Tibial nerve (tissue), 4 donors: ENCODE results near the gene PRPF6. TPM values are rescaled to one million over a fixed set of nuclear protein-coding genes. Genes with fewer than 3 reads are reported as not detected.

Experiments used
- DNase-seq, 2 donors: peaks; one replicate each; pipeline ENCODE4 v3.0.0-alpha.2; 2019; ENCODE audit warnings: low spot score in 2 of 2
- H3K27ac ChIP-seq, 4 donors: fragments of 200-600 bp; sonication (generic) in 3 of 4; one replicate each; pipeline ENCODE4 v1.5.1; 2017 to 2019; ENCODE audit warnings: mild to moderate bottlenecking in 1 of 4
- H3K27me3 ChIP-seq, 2 donors: fragments of 200-600 bp; sonication (generic) in 1 of 2; one replicate each; pipeline versions ENCODE4 v1.5.1 to v1.6.0; 2017 to 2019
- H3K36me3 ChIP-seq, 3 donors: fragments of 200-600 bp; sonication (generic); one replicate each; pipeline ENCODE4 v1.5.1; 2018 to 2019
- H3K4me1 ChIP-seq, 4 donors: fragments of 200-600 bp; sonication (generic) in 3 of 4; one replicate each; pipeline ENCODE4 v1.5.1; 2017 to 2019
- H3K4me3 ChIP-seq, 4 donors: fragments of 200-600 bp; sonication (generic) in 3 of 4; one replicate each; pipeline ENCODE4 v1.5.1; 2017 to 2019; ENCODE audit warnings: mild to moderate bottlenecking in 1 of 4, moderate library complexity in 1 of 4
- H3K9me3 ChIP-seq, 4 donors: fragments of 200-600 bp; sonication (generic) in 3 of 4; one replicate each; pipeline ENCODE4 v1.5.1; 2017 to 2019
- CTCF ChIP-seq, 5 experiments: fragments of 200-600 bp in 3 of 5; fragments of 450-650 bp in 2 of 5; sonication (generic) in 3 of 5; IDR thresholded peaks; one replicate each; pipeline ENCODE4 v1.5.1; 2016 to 2019; ENCODE audit warnings: antibody characterized with exemption in 5 of 5, mild to moderate bottlenecking in 3 of 5, moderate library complexity in 2 of 5
- EP300 ChIP-seq, 2 donors: sonication (generic); formaldehyde crosslinking; IDR thresholded peaks; one replicate each; pipeline ENCODE4 v1.6.1; 2017; ENCODE audit warnings: antibody characterized with exemption in 2 of 2, mild to moderate bottlenecking in 1 of 2
- POLR2A ChIP-seq, 2 donors: fragments of 450-650 bp; IDR thresholded peaks; one replicate each; pipeline ENCODE4 v1.6.1; 2017; ENCODE audit warnings: antibody characterized with exemption in 2 of 2, mild to moderate bottlenecking in 2 of 2, moderate library complexity in 2 of 2
- WGBS, 2 donors: methylation state at CpG; one replicate each; pipeline ENCODE4 v1.1.5; 2018; 5-methylcytosine and 5-hydroxymethylcytosine counted together
- total RNA-seq, 4 donors: library from RNA; depleted of rRNA; stranded (reverse); fragments of >200 nt; gene quantifications; one replicate each; pipeline ENCODE4 v1.1.0, GENCODE V29; 2016

PRPF6 gene
- total RNA-seq, 4 donors from 2014 or later: 70.5 to 77.0 (median 73.8) TPM

GRCh38 chr20:64078934-64079272, 98.0 kb downstream of the PRPF6 start:
- WGBS, 2 donors: 15 to 16% methylated on average over 4 of the region's 4 CpGs
- TF ChIP-seq EP300 (IDR thresholded peaks at IDR 0.05): no peak
- TF ChIP-seq POLR2A (IDR thresholded peaks at IDR 0.05): no peak

DNA sequence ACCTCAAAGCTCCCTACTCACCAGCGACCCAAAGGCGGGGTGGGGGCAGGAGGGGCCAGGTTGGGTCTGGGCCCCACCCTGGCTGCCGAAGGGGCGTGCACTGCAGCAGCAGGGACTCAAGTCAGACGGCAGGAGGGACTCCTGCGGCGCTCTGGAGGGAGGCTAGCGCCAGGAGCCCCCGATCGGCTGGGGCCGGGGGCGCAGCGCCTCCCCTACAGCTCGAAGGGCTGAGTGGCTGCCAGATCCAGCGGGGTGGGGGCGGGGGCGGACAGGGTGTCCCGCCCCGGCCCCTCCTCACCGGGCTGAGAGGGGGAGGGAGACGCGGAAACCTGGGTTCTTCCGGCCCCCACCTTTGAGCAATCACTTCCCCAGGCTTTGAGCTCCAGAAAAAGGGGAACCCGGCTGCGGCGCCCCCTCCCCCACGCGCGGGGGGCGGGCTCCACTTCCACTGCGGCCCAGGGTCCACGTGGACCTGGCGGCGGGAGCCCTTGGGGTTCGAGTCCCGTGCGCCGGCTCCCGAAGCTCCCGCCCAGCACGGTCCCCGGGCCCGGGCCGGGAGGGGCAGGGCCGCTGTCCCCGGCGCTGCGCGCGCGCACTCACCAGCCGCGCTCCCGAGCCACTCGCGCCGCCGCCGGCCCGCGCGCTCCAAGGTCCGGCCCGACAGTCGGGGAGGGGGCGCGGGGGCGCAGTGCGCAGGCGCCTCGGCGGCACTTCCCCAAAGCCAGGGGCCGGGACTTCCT, 98.5 kb downstream of the PRPF6 start, which contains the start of gene RGS19:
RGS19 (minus strand) TSS at position 246 of the 740 bp plus-strand sequence. CDS start 2,632 bp downstream, outside the sequence.
- Histone ChIP-seq H3K9me3 (no peaks in the 10 kb centered on the region), H3K4me1 (peaks cover 0 to 62% (median 20%) of the 10 kb centered on the region in 4 donors), H3K27me3 (peaks cover 0 to 8% of the 10 kb centered on the region in 2 donors), H3K36me3 (peaks cover 0 to 12% (median 0%) of the 10 kb centered on the region in 3 donors), H3K4me3 (peak within 1 kb of the TSS; percentile 48 to 81 (median 54)), H3K27ac (peak within 1 kb of the TSS in 3 of 4 donors; percentile 75 to 84 (median 80))
- WGBS, 2 donors: 0 to 1% methylated on average over 7 to 20 of the region's 73 CpGs
- peak; percentile 31 to 49 for DNase-seq
- TF ChIP-seq POLR2A (IDR thresholded peaks at IDR 0.05) (peak in 1 of 2 donors; percentile 10), EP300 (IDR thresholded peaks at IDR 0.05) (no peak), CTCF (IDR thresholded peaks at IDR 0.05) (peak in 1 of 5 experiments; percentile 8)

More at GRCh38 chr20:64078934-64079272, 98.0 kb downstream of the PRPF6 start:
- peaks cover 0 to 18% (median 0%) of the 10 kb centered on the region in 3 donors for H3K36me3 ChIP-seq
- H3K27me3 ChIP-seq: peaks cover 0 to 5% of the 10 kb centered on the region in 2 donors
- DNase-seq: no peak
- peak overlapping the region; percentile 47 to 81 (median 52) for H3K4me3 ChIP-seq
- H3K27ac ChIP-seq: peak overlapping the region in 3 of 4 donors; percentile 68 to 84 (median 75)
- H3K9me3 ChIP-seq: no peaks in the 10 kb centered on the region
- peaks cover 0 to 56% (median 19%) of the 10 kb centered on the region in 4 donors for H3K4me1 ChIP-seq

DNA sequence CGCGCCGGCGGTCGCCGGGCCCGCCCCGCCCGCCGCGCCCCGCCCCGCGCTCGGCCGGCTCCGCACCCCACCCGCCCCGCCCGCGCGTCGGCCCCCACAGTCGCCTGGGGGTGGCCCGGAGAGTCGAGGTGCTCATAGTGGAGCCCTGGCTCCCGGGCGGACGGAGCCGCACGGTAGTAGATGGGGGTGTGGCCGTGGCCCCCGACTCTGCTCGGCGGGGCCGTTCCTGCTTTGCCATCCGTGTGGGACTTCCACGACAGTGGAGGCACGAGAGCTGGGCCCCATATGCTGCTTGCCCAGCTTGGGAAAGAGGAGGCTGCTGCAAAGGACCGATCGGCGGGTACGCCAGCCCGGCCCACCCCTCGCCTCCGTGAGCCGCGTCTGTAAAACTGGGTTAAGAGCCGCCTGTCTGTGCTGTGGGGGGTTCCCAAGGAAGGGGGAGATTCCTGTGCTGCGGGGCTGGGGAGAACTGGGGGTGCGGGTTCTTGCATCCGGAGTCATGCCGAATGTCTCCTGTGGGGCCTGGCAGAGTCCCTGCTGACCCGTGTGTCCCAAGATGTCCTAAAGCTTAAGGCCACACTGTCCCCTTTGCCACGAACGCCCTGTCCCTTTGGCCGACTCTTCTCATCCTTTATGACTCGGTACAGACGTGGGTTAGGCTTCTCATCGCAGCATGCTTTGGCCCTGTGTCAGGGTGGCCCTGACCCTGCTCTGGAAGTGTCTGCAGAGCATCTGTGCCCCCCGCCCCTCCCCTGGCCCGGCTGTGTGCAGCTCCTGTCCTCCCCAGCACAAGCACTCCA, 99.3 kb downstream of the PRPF6 start, which contains the start of gene OPRL1:
OPRL1 (plus strand) TSS at position 70 of the 800 bp plus-strand sequence. CDS start 12,639 bp downstream, outside the sequence.
- Histone ChIP-seq H3K36me3 (peaks cover 0 to 4% (median 0%) of the 10 kb centered on the region in 3 donors), H3K27ac (peak within 1 kb of the TSS in 3 of 4 donors; percentile 75 to 84 (median 80)), H3K4me3 (peak within 1 kb of the TSS; percentile 48 to 81 (median 54)), H3K4me1 (peaks cover 0 to 66% (median 20%) of the 10 kb centered on the region in 4 donors), H3K27me3 (peaks cover 0 to 16% of the 10 kb centered on the region in 2 donors), H3K9me3 (no peaks in the 10 kb centered on the region)
- TF ChIP-seq EP300 (IDR thresholded peaks at IDR 0.05) (no peak), POLR2A (IDR thresholded peaks at IDR 0.05) (no peak), CTCF (IDR thresholded peaks at IDR 0.05) (no peak)
- no peak for DNase-seq
- WGBS, 2 donors: 7 to 10% methylated on average over 28 to 31 of the region's 62 CpGs

GRCh38 chr20:64080813-64081623, 100.1 kb downstream of the PRPF6 start:
- peaks cover 0 to 24% of the 10 kb centered on the region in 2 donors for H3K27me3 ChIP-seq
- H3K36me3 ChIP-seq: no peaks in the 10 kb centered on the region
- peak overlapping the region in 1 of 4 donors; percentile 81 for H3K4me3 ChIP-seq
- H3K4me1 ChIP-seq: peaks cover 0 to 66% (median 20%) of the 10 kb centered on the region in 4 donors
- H3K27ac ChIP-seq: peak overlapping the region in 2 of 4 donors; percentile 28 to 77
- no peak for DNase-seq
- TF ChIP-seq EP300 (IDR thresholded peaks at IDR 0.05): no peak
- TF ChIP-seq POLR2A (IDR thresholded peaks at IDR 0.05): no peak
- WGBS, 2 donors: 62 to 69% methylated on average over 12 to 17 of the region's 17 CpGs
- no peaks in the 10 kb centered on the region for H3K9me3 ChIP-seq

GRCh38 chr20:64081624-64081964, 100.7 kb downstream of the PRPF6 start:
- WGBS, 2 donors: 87% methylated on average over 6 of the region's 6 CpGs
- H3K27me3 ChIP-seq: peaks cover 0 to 30% of the 10 kb centered on the region in 2 donors
- H3K4me3 ChIP-seq: no peak overlapping the region
- peaks cover 0 to under 1% (median 0%) of the 10 kb centered on the region in 4 donors for H3K9me3 ChIP-seq
- no peak overlapping the region for H3K27ac ChIP-seq
- H3K36me3 ChIP-seq: no peaks in the 10 kb centered on the region
- DNase-seq: no peak
- no peak for TF ChIP-seq POLR2A (IDR thresholded peaks at IDR 0.05)
- TF ChIP-seq EP300 (IDR thresholded peaks at IDR 0.05): no peak
- no peak for TF ChIP-seq CTCF (IDR thresholded peaks at IDR 0.05)
- peaks cover 0 to 63% (median 20%) of the 10 kb centered on the region in 4 donors for H3K4me1 ChIP-seq
